Panc1 (cell line): ENCODE data around the gene ANKRD65. TPM values are rescaled to one million over a fixed set of nuclear protein-coding genes. Genes with fewer than 3 reads are reported as not detected.

Experiments used
- ATAC-seq: fragments of 200-7000 bp; cut with Tn5 transposase; 2 replicates; pipeline ENCODE4 v1.9.1; 2020; ENCODE audit warnings: mild to moderate bottlenecking, moderate library complexity
- BruUV-seq: library from RNA; stranded (reverse); fragments of 400-500 nt; replicated peaks from 2 replicates; lab custom pipeline; 2021; lab: Mats Ljungman, UMichigan
- CTCF ChIA-PET: fragments of 300-600 bp; sonication (Branson Sonifier 250); formaldehyde crosslinking; loops from one replicate; lab custom pipeline; 2022; ENCODE audit warnings: antibody characterized with exemption; lab: Charles Lee
- POLR2A ChIA-PET: fragments of 300-600 bp; sonication (Branson Sonifier 250); formaldehyde crosslinking; loops from one replicate; lab custom pipeline; 2022; ENCODE audit warnings: antibody characterized with exemption; lab: Charles Lee
- DNase-seq: peaks from one replicate; pipeline ENCODE4 v3.0.0-alpha.2; 2010; ENCODE audit warnings: low read depth, low spot score
- H3K27ac ChIP-seq: 2 replicates; pipeline ENCODE4 v1.5.1; 2011; ENCODE audit warnings: mild to moderate bottlenecking, low read length, inconsistent platforms
- H3K27me3 ChIP-seq: fragments of 200-500 bp; sonication (Bioruptor generic); 2 replicates; pipeline ENCODE4 v1.6.0; 2014; ENCODE audit warnings: low read length, inconsistent platforms; ENCODE audit not compliant: control insufficient read depth, insufficient read depth
- H3K36me3 ChIP-seq: fragments of 200-500 bp; sonication (Bioruptor generic); 2 replicates; pipeline ENCODE4 v1.5.1; 2014; ENCODE audit warnings: inconsistent platforms, mild to moderate bottlenecking, low read length, moderate library complexity; ENCODE audit not compliant: control insufficient read depth, insufficient read depth
- H3K4me1 ChIP-seq: 2 replicates; pipeline ENCODE4 v1.5.1; 2011; ENCODE audit warnings: inconsistent platforms, mild to moderate bottlenecking, low read length, moderate library complexity; ENCODE audit not compliant: control insufficient read depth, insufficient read depth
- H3K4me3 ChIP-seq, 2 experiments: 2 replicates each; pipeline ENCODE4 v1.5.1; 2011 to 2012; ENCODE audit warnings: low read depth in 2 of 2, low read length in 2 of 2, mild to moderate bottlenecking in 2 of 2, inconsistent platforms in 1 of 2, moderate library complexity in 1 of 2
- H3K9me3 ChIP-seq: fragments of 200-500 bp; sonication (Bioruptor generic); 2 replicates; pipeline ENCODE4 v1.5.1; 2014; ENCODE audit warnings: low read depth, mild to moderate bottlenecking, inconsistent platforms, low read length, moderate library complexity; ENCODE audit not compliant: control insufficient read depth, insufficient read depth
- POLR2AphosphoS5 ChIP-seq: IDR thresholded peaks from 2 replicates; pipeline ENCODE4 v1.6.1; 2012; ENCODE audit warnings: mild to moderate bottlenecking, low read depth, low read length, moderate library complexity
- REST ChIP-seq, 2 experiments: IDR thresholded peaks; 2 replicates each; pipeline ENCODE4 v1.6.1; 2011 to 2012; ENCODE audit warnings: low read depth in 2 of 2, control low read depth in 1 of 2, low read length in 1 of 2, mild to moderate bottlenecking in 1 of 2, moderate library complexity in 1 of 2; ENCODE audit not compliant: insufficient read depth in 1 of 2
- SIN3A ChIP-seq: IDR thresholded peaks from 2 replicates; pipeline ENCODE4 v1.6.1; 2012; ENCODE audit warnings: low read depth, mild to moderate bottlenecking, low read length, moderate library complexity, borderline replicate concordance; ENCODE audit not compliant: insufficient read depth
- TCF7L2 ChIP-seq: IDR thresholded peaks from 2 replicates; pipeline ENCODE4 v1.6.1; 2011; ENCODE audit warnings: mild to moderate bottlenecking, low read depth, low read length, inconsistent platforms
- in situ Hi-C: cut with HindIII; loops from 2 replicates; pipeline ENCODE4 v1.10.0; 2016; ENCODE audit warnings: low sequenced_read_pairs, low pct_unique_long_range_greater_than_20kb
- intact Hi-C: fragments of 100-400 bp; cut with micrococcal nuclease; formaldehyde crosslinking; loops from one replicate; pipeline ENCODE4 v1.10.0; 2022; ENCODE audit not compliant: unreplicated experiment
- total RNA-seq: library from RNA; stranded (reverse); gene quantifications from one replicate; pipeline ENCODE4 v1.2.1, GENCODE V29; 2021; ENCODE audit not compliant: unreplicated experiment
- TF ChIP-seq, protein P1 (sequence below): fragments of 450-650 bp; IDR thresholded peaks from 2 replicates; pipeline ENCODE4 v1.5.1; 2017; ENCODE audit warnings: mild to moderate bottlenecking

The ANKRD65 gene
- total RNA-seq, 1 experiment from 2014 or later: 1.9 TPM

GRCh38 chr1:1427820-1428148 lies 6.7 kb upstream of the ANKRD65 start:
- POLR2A ChIA-PET: no interaction called here
- in situ Hi-C loops: no loop called here
- DNase-seq (no peak), ATAC-seq (no peak)
- peak overlapping the region; percentile 8 to 20; a peak in 1 of 4 replicates for H3K4me3 ChIP-seq
- H3K36me3 ChIP-seq: no peaks in the 10 kb centered on the region
- H3K4me1 ChIP-seq: peaks cover 51% of the 10 kb centered on the region
- TF ChIP-seq, protein P1, sequence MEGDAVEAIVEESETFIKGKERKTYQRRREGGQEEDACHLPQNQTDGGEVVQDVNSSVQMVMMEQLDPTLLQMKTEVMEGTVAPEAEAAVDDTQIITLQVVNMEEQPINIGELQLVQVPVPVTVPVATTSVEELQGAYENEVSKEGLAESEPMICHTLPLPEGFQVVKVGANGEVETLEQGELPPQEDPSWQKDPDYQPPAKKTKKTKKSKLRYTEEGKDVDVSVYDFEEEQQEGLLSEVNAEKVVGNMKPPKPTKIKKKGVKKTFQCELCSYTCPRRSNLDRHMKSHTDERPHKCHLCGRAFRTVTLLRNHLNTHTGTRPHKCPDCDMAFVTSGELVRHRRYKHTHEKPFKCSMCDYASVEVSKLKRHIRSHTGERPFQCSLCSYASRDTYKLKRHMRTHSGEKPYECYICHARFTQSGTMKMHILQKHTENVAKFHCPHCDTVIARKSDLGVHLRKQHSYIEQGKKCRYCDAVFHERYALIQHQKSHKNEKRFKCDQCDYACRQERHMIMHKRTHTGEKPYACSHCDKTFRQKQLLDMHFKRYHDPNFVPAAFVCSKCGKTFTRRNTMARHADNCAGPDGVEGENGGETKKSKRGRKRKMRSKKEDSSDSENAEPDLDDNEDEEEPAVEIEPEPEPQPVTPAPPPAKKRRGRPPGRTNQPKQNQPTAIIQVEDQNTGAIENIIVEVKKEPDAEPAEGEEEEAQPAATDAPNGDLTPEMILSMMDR: no peak
- no peak for TF ChIP-seq SIN3A
- TF ChIP-seq POLR2AphosphoS5: no peak
- TF ChIP-seq REST (IDR thresholded peaks at IDR 0.05; ENCODE audit: insufficient read depth in 1 of 2, low read depth in 2 of 2, low read length in 1 of 2): no peak
- no peak for TF ChIP-seq TCF7L2
- no TSS peak for BruUV-seq
- H3K27ac ChIP-seq: no peak overlapping the region
- no peaks in the 10 kb centered on the region for H3K9me3 ChIP-seq
- intact Hi-C loops: no loop called here
- CTCF ChIA-PET: no interaction called here
- no peaks in the 10 kb centered on the region for H3K27me3 ChIP-seq

DNA sequence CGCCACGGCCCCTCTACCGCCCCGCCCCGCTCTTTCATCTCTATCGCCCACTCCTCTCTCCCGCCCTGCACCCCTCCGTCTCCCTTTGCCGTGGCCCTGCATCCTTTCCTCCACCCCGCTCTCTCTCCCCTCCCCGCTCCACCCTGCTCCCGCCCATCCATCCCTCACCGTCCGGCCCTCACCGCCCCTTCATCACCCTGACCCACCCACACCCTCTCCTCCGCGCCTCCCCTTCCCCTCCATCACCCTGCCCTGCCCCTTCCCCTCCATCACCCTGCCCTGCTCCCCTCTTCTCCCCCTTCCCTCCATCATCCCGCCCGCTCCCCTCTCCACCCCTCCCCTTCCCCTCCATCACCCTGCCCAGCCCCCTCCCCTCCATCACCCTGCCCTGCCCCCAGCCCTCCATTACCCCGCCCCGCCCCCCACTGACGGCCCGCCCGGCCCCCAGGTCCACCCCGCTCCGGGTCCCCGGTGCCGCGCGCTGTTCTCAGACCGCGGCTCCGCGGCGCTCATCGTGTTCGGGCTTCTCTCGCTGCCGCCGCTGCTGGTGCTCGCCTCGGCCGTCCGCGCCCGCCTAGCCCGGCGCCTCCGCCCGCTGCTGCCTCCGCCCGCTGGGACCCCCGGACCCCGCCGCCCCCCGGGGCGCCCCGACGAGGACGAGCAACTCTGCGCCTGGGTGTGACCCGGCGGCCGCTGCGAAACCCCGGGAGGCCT lies 6.2 kb upstream of the ANKRD65 start:
- intact Hi-C loops: no loop called here
- CTCF ChIA-PET: no interaction called here
- H3K4me3 ChIP-seq: peak overlapping the region; percentile 16 to 41; a peak in 3 of 4 replicates

More for the DNA sequence above, 6.2 kb upstream of the ANKRD65 start:
- no peaks in the 10 kb centered on the region for H3K9me3 ChIP-seq
- peaks cover 51% of the 10 kb centered on the region for H3K4me1 ChIP-seq
- H3K36me3 ChIP-seq: no peaks in the 10 kb centered on the region
- in situ Hi-C loops: no loop called here
- DNase-seq (no peak), ATAC-seq (peak; percentile 13)
- BruUV-seq: no TSS peak
- POLR2A ChIA-PET: no interaction called here
- no peak overlapping the region for H3K27ac ChIP-seq
- 0 out of 2 replicates have a peak, but pooled peaks have one; percentile 49 for TF ChIP-seq TCF7L2
- TF ChIP-seq, protein P1: no peak
- no peak for TF ChIP-seq POLR2AphosphoS5
- no peak for TF ChIP-seq REST (IDR thresholded peaks at IDR 0.05; ENCODE audit: insufficient read depth in 1 of 2, low read depth in 2 of 2, low read length in 1 of 2)
- no peaks in the 10 kb centered on the region for H3K27me3 ChIP-seq
